ENCODE measurements around the gene PCK2.
A peak's percentile ranks its signal among the peaks of the same experiment; 100 is the strongest.
"Not testable (repeated sequence)": the region's sequence is repeated elsewhere in the genome, so short reads cannot be mapped to it uniquely, and the experiment has no call there.

The PCK2 gene

DNA sequence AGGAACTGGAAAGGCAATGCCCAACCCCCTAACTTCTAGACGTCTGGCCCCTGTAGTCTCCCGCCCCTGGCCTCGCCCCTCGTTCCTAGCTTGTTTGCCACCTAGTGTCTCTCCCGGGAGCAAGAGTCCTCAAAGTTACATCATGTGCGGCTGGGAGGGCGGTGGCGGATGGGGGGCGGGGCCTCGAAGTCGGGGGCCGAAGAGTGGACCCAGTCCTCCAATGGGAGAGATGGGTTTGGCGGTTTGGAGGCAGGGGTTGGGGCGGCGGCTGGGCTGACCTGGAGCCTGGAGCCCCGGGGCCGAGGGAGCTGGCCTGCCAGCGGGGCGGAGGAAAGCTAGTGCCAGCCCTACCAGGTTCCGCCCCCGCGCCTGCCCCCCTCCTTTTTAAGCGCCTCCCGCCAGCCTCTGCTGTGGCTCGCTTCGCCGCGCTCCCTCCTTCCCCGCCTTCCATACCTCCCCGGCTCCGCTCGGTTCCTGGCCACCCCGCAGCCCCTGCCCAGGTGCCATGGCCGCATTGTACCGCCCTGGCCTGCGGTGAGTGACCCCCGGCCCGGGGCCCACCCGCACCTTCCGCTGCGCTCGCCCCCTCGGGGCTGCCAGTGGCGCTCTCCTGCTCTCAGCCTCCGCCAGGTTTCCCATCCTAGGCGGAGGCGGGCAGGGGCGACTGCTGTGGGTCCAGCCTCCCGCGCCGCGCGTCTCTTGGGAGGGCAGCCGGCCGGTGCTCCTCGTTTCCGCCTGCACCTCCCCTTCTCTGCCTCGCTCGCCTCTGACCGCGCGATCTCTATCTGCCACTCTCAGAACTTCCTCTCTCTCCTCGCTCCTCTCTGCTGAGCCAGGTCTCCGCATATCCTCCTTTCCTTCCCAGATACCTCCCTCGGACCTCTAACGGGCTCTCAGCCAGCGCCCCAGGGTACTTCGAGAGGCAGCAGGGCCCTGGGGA is at the start of gene PCK2:
PCK2 (plus strand) TSS at position 411 of the 940 bp plus-strand sequence; CDS start at position 506, 95 bp downstream.
- peak; percentile 95 for DNase-seq
- in situ Hi-C loops (cut with MboI; ENCODE audit: low pct_unique_long_range_greater_than_20kb, low sequenced_read_pairs), result no loop called here

DNA sequence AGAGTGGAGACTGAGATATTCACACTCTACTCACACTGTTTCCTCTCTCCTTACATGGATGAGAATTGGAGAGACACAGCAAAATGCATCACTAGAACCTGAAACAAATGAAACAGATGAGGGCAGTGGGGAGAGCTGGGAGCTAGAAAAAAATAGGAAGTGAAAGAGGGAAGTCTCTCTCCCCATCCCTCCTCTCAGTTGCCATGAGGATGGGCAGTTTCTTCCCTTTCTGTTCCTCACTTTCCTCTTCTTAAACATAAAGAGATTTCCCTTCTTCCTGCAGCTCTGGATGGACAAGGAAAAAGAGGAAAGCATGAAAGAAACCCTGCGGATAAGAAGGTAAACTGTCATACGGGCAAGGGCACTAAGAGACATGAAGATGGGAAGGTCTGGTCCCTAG is 45.1 kb upstream of the PCK2 start:
- in situ Hi-C loops (cut with MboI; ENCODE audit: low pct_unique_long_range_greater_than_20kb, low sequenced_read_pairs), result not testable (repeated sequence)
- DNase-seq, result peak; percentile 58

DNA sequence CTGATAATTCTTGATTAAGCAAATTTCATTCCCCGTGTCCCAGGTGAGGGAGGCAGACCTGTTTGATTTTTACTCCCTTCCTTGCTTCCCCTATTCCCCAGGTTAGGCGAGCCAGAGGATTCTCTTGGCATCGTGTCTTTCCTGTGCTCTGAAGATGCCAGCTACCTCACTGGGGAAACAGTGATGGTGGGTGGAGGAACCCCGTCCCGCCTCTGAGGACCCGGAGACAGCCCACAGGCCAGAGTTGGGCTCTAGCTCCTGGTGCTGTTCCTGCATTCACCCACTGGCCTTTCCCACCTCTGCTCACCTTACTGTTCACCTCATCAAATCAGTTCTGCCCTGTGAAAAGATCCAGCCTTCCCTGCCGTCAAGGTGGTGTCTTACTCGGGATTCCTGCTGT is 43.4 kb upstream of the PCK2 start:
- in situ Hi-C loops (cut with MboI; ENCODE audit: low pct_unique_long_range_greater_than_20kb, low sequenced_read_pairs); DNase-seq: not testable (repeated sequence)

DNA sequence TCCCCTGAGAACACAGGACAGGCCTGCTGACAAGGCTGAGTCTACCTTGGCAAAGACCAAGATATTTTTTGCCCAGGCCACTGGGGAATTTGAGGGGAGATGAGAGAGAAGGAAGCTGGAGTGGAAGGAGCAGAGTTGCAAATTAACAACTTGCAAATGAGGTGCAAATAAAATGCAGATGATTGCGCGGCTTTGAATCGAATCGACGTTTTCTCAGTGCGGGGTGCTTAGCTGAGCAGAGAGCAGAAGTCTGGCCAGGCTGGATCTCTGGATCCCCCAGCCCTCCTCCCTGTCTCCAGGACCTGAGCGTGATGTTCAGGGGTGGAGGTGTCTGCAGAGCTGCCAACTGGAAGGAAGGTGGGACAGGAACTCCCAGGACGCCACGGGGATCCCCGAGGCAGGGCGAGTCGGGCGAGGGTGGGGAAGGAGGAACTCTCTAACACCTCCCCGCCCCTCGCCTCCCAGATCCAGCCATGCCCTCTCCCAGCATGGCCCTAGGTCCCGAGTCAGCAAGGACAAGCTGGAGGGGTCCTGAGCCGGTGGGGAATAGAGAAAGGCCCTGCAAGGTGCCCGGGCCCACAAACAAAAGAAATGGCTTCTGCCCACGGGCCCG is 42.8 kb upstream of the PCK2 start:
- in situ Hi-C loops (cut with MboI; ENCODE audit: low pct_unique_long_range_greater_than_20kb, low sequenced_read_pairs), result no loop called here
- DNase-seq, result no peak

DNA sequence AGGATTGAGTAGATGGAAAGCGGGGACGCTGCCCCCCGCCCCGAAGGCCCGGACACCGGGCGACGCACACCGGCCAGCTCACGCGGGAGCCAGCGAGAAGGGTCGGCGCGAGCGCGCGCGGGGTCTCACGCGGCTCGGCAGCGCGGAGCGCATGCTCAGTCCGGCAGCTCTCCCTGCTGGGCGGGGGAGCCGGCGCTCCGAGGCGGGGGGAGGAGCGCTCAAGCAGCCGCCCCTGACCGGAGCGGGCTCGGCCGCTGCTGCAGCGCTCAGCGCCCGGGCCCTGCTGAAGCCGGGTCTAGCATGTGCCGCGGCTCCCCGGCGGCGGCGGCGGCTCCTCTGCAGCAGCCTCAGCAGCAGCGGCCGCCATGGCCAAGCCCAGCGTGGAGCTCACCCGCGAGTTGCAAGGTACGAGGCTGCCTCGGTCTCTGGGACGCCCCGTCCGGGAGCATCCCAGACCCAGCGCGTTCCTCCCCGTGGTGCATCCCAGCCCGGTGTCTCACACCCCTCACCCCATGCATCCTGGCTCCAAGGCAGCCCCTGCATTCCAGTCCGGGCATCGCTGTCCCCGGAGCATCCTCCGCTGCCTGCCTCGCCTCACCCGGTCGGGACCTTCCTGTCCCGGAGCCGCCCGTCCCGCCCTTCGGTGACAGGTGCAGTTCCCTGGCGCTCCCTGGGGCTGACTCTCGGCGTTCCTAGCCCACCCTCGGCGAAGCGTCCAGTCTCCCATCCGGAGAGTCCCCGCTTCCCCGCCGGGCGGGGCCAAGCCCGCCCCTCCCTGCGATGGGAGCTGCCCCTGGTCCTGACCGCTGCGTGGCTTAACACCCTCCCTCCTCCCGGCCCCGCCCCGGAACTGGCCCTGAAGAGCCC is 42.1 kb upstream of the PCK2 start, which contains the start of gene CARMIL3:
CARMIL3 (plus strand) TSS at position 221 of the 867 bp plus-strand sequence; CDS start at position 366, 145 bp downstream.
- in situ Hi-C loops (cut with MboI; ENCODE audit: low pct_unique_long_range_greater_than_20kb, low sequenced_read_pairs), result no loop called here
- DNase-seq, result peak; percentile 55

DNA sequence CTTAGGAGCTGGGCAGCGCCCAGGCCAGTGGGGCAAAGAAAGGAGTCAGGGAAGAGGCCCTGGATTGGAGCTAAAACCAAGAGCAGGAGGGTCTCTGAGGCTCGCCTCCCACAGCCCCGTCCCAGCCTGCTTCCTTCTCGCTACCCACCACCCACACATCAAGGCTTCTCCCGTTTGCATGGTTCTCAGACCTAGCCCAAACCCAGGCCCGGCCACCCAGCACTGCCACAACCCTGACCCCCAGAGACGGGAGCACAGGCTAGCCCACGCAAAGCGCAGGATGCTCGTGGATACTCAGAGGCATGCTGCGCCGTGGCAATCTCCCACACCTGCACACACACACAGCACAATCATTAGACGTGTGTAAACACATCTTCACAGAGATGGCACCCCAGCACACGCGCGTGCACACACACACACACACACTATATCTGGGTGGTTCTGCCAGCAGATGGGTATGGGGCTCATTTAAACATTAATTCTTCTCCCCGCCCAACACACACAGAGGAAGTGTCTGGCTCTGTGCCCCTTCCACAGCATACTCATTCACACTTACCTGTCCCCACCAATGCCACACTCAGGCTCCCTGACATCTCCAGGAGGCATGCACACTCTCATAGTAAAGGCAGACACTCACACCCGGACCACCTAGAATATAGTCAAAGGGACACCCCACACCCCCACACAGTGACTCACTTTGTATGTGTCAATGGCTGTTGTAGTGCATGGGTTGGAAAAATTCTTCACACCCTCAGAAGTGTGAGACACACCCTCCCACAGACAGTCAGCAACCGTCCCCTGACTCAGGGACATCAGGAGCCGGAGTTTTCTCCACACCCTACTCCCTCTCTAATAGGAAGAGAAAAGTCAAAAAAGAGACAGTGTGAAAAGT is 41.2 kb upstream of the PCK2 start:
- no peak for DNase-seq
- in situ Hi-C loops (cut with MboI; ENCODE audit: low pct_unique_long_range_greater_than_20kb, low sequenced_read_pairs), result no loop called here

DNA sequence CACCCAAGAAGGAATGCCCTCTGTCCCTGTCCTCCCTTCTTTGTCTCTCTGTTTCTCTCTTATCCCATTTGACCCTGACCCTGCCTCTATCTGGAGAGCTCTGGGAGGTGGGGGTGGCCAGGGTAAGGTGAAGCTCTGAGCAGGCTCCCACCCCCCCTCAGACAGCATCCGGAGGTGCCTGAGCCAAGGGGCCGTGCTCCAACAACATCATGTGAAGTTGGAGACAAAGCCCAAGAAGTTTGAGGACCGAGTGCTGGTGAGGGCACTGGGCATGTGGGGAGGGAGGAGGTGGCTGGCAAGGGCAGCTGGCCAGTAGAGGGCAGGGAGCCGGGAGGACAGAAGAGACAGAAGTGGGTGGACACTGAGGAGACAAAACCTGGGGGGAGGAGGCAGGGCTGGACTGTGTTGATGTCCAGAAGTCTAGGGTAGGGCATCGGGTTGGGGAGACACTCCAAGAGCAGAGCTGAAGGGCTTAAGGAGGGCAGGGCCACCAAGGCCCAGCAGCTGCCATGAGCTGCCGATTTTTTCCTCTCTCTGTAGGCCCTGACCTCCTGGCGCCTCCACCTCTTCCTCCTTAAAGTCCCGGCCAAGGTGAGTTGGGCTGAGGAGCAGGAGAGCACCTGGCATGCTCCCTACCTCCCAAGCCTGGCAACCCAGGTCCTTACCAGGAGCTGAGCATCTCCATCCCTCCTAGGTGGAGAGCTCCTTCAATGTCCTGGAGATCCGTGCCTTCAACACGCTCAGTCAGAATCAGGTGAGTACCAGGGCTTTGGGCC is 40.4 kb upstream of the PCK2 start:
- in situ Hi-C loops (cut with MboI; ENCODE audit: low pct_unique_long_range_greater_than_20kb, low sequenced_read_pairs), result no loop called here
- no peak for DNase-seq

DNA sequence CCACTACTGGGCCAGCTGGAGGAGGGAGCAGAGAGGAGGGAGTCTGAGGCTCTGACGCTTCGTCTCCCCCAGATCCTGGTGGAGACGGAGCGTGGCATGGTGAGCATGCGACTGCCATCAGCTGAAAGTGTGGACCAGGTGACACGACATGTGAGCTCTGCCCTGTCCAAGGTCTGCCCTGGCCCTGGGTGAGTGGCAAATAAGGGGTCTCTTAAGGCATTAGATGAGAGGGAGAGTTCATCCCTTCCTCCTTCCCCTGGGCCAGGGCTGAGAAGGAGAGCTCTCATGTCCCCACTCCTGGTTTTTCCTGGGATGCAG is 39.8 kb upstream of the PCK2 start:
- in situ Hi-C loops (cut with MboI; ENCODE audit: low pct_unique_long_range_greater_than_20kb, low sequenced_read_pairs), result no loop called here

DNA sequence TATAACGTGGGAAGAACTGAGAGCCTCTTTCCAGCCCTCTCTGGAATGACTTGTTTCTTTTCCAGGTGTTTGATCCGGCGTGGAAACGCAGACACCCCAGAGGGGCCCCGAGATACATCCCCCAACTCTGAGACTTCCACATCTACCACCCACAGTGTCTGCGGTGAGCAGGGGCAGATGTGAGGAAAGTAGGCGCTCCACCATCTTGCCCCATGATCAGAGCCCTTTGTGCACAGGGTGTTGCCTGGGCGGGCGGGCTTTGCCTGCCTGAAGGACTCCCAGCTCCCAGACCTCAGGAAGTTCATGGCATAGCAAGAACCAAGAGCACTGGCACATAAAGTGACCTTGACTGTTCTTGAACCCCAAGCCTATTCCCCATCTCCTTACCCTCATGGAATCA is 39.5 kb upstream of the PCK2 start:
- in situ Hi-C loops (cut with MboI; ENCODE audit: low pct_unique_long_range_greater_than_20kb, low sequenced_read_pairs), result no loop called here
- DNase-seq, result no peak

More for the DNA sequence above, 39.8 kb upstream of the PCK2 start:
- DNase-seq, result no peak

DNA sequence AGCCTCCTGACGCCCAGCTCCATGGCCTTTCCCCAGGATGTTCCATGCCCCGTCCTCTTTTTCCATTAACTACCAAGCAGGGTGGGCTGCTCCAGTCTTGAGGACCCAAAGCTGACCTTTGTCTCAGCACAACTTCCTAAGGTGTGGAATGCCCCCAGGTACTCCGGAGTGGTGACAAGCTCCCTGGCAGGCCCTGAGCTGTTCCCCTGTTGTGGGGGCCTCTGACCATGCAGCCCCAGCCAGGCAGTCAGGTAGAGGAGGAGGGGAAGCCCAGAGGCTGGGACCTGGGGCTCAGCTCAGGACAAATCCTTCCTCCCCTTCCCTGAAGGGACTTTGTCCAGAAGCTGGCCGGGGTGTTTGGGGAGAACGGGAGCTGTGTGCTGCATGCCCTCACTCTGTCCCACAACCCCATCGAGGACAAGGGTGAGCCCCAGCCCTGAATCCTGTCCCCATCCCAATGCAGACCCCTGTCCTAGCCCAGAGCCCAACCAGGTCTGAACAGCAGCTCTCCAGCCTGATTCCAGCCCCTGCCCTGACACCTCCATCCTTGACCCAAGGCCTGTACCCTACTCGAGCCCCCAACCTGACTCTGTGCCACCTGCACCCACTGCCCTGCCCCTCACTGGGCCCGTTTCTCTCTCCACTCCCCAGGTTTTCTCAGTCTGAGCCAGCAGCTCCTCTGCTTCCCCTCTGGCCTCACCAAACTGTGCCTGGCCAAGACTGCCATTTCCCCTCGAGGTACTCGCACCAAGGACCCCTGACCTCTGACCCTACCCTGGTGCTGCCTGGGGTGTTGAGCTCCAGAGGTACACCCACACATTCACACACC is 37.9 kb upstream of the PCK2 start:
- DNase-seq, result no peak
- in situ Hi-C loops (cut with MboI; ENCODE audit: low pct_unique_long_range_greater_than_20kb, low sequenced_read_pairs), result no loop called here

DNA sequence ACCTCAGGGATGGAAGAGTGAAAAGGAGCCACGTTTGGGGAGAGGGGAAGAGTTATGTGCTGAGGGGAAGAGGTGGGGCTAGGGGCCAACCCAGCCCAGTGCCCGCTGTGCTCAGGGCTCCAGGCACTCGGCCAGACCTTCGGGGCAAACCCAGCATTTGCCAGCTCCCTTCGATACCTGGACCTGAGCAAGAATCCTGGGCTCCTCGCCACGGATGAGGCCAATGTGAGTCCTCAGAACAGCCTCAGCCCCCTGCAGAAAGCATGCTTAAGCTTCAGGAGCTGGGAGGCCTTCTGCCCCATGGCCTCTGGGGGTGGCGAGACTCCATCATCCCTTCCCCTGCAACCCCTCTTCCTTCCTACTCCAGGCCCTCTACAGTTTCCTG is 37.3 kb upstream of the PCK2 start:
- in situ Hi-C loops (cut with MboI; ENCODE audit: low pct_unique_long_range_greater_than_20kb, low sequenced_read_pairs), result no loop called here
- DNase-seq, result no peak

DNA sequence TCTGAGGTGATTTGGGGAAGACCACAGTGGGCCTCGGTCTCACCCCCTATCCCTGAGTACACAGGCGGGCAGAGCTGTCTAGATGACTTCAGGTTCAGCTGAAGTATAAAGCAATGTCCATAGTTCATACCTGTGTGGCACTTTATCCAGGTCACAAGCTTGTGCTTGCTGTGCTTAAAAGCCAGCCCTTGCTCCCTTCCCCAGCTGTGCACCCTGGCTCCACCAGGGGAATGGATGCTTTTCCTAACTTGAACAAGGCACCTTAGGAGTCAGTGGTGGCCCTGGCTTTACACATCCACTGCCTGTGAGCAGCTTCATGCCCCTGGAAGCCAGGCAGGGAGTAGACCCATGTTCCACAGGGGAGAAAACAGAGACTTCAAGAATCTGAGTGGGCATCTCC is 36.8 kb upstream of the PCK2 start:
- DNase-seq, result no peak
- in situ Hi-C loops (cut with MboI; ENCODE audit: low pct_unique_long_range_greater_than_20kb, low sequenced_read_pairs), result no loop called here

DNA sequence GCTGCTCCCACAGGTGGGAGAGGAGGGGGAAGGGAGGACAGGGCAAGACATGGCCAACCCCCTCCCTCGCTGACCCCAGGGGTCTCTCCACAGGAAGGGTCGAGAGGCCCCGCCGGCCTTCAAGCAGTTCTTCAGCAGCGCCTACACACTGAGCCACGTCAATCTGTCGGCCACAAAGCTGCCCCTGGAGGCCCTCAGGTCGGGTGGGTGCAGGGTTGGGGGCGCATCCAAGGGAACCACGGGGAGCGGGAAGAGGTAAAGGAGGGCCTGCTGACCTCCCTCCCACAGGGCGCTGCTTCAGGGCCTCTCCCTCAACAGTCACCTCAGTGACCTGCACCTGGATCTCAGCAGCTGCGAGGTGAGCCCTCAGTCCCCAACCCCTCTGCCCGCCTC is 36.2 kb upstream of the PCK2 start:
- in situ Hi-C loops (cut with MboI; ENCODE audit: low pct_unique_long_range_greater_than_20kb, low sequenced_read_pairs), result no loop called here
- DNase-seq, result no peak

DNA sequence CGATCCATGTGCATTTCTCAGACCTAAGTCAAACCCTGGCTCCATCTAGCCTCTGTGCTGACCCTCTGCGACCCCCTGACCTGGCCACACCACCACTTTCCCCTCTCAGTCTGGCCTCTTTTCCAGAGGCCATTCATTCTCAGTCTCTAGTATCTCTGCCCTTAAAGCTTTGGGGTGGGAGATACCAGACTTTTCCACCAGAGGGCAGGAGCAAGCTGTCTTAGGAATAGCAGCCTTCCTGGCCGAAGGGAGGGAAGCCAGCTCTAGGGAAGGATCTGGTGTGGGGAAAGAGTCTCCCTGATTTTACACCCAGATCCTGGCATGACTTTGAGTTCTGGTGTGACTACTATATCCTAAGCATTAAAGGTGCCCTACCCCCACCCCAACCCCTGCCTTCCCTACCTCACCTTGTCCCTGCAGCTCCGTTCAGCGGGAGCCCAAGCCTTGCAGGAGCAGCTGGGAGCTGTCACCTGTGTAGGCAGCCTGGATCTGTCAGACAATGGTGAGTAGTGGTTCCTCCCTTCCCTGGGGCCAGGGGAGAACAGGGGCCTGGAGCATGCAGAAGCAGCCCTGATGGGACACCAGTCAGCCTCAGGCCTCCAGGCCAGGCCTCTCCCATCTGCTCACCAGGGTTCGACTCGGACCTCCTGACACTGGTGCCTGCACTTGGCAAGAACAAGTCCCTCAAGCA is 35.7 kb upstream of the PCK2 start:
- in situ Hi-C loops (cut with MboI; ENCODE audit: low pct_unique_long_range_greater_than_20kb, low sequenced_read_pairs), result no loop called here
- peak; percentile 43 for DNase-seq

DNA sequence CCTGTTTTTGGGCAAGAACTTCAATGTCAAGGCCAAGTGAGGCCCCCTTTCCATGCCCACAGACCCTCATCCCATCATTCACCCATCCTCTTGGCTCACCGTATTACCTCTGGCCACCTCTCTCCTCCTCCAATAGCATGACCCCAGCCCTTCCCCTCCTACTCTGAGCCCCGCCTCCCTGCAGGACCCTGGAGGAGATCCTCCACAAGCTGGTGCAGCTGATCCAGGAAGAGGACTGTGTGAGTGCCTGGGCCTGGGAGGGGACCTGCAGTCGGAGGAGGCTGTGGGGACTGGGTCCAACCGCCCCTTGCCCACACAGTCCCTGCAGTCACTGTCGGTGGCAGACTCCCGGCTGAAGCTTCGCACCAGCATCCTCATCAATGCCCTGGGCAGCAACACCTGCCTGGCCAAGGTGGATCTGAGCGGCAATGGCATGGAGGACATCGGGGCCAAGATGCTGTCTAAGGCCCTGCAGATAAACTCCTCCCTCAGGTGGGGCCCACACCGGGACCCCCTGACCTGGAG is 35.1 kb upstream of the PCK2 start:
- in situ Hi-C loops (cut with MboI; ENCODE audit: low pct_unique_long_range_greater_than_20kb, low sequenced_read_pairs), result no loop called here
- no peak for DNase-seq

DNA sequence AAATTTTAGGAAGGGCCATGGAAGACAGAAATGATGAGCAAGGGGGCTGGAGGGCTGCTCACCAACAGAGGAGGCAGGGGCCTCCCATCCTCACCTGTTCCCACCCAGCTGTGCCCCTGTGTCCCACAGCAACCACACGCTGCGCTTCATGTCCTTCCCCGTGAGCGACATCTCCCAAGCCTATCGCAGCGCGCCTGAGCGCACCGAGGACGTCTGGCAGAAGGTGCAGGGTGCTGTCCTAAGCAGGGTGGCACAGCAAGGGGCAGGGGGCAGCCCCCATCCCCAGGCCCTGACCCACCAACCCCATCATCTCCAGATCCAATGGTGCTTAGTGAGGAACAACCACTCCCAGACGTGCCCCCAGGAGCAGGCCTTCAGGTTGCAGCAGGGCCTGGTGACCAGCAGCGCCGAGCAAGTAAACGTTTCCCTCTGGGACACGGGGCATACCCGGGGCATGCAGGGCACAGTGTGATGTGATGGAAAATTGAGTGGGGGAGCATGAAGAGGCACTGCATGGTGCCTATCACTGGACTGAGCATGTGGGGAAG is 34.2 kb upstream of the PCK2 start:
- in situ Hi-C loops (cut with MboI; ENCODE audit: low pct_unique_long_range_greater_than_20kb, low sequenced_read_pairs), result no loop called here
- no peak for DNase-seq

All from KBM-7 (cell line).